Measurements from ENCODE around the gene ZSCAN18. TPM values are rescaled to one million over a fixed set of nuclear protein-coding genes. Genes with fewer than 3 reads are reported as not detected.

Gene ZSCAN18
- total and polyA plus RNA-seq, 2 donors (not counting 1 experiment from before 2014, with no cell fraction given), result 81.0 to 90.5 TPM

DNA sequence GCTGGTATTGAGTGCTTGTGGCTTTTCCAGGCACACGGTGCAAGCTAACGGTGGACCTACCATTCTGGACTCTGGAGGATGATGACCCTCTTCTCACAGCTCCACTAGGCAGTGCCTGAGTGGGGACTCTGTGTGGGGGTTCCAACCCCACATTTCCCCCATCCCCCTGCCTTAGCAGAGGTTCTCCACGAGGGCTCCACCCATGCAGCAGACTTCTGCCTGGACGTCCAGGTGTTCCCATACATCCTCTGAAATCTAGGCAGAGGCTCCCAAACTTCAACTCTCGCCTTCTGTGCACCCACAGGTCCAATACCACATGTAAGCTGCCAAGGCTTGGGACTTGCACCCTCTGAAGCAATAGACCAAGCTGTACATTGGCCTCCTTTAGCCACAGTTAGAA lies 25.3 kb upstream of the ZSCAN18 start:
- H3K27ac ChIP-seq (ENCODE audit: low read length in 2 of 2), result no peak overlapping the region
- no peak for TF ChIP-seq CTCF (IDR thresholded peaks at IDR 0.05)
- Mint-ChIP-seq H3K4me3 (no peak overlapping the region), H3K27ac (no peak overlapping the region), H3K4me1 (no peaks in the 10 kb centered on the region), H3K27me3 (no peaks in the 10 kb centered on the region), H3K9me3 (ENCODE audit: insufficient read depth) (peaks cover 33% of the 10 kb centered on the region)
- H3K27me3 ChIP-seq (replicated peaks in 1 of 4; ENCODE audit: control extremely low read depth in 1 of 4, control insufficient read depth in 3 of 4, insufficient read depth in 4 of 4, low read length in 3 of 4), result peaks cover 0 to 5% (median 0%) of the 10 kb centered on the region in 4 experiments
- intact Hi-C loops (cut with micrococcal nuclease), result no loop called here
- no peak overlapping the region for H3K9ac ChIP-seq (ENCODE audit: low read length)
- DNase-seq (peak; percentile 10), ATAC-seq (ENCODE audit: low read depth) (no peak)
- H3K79me2 ChIP-seq (ENCODE audit: control insufficient read depth, insufficient read depth, low read length), result no peaks in the 10 kb centered on the region
- H3K36me3 ChIP-seq (replicated peaks in 1 of 2; ENCODE audit: control extremely low read depth in 1 of 2, control insufficient read depth in 1 of 2, extremely low read depth in 1 of 2, insufficient read depth in 2 of 2, low read length in 1 of 2), result peaks cover 2 to 5% of the 10 kb centered on the region in 2 experiments
- CTCF ChIA-PET, result no interaction called here
- WGBS (ENCODE audit: insufficient coverage), result 58% methylated on average over 3 of the region's 5 CpGs
- H2AFZ ChIP-seq (ENCODE audit: insufficient read depth, low read depth, low read length, poor library complexity, severe bottlenecking), result no peak overlapping the region
- H3K4me3 ChIP-seq (ENCODE audit: control extremely low read depth in 1 of 5, extremely low read depth in 1 of 5, insufficient read depth in 1 of 5, low read depth in 2 of 5, low read length in 4 of 5), result no peak overlapping the region
- POLR2A ChIA-PET, result no interaction called here
- H3K4me1 ChIP-seq (ENCODE audit: control insufficient read depth in 2 of 2, insufficient read depth in 2 of 2, low read length in 2 of 2), result no peaks in the 10 kb centered on the region
- H3K9me3 ChIP-seq (ENCODE audit: control extremely low read depth in 1 of 3, control insufficient read depth in 2 of 3, insufficient read depth in 1 of 3, low read length in 2 of 3), result peaks cover 8 to 89% (median 84%) of the 10 kb centered on the region in 3 donors
- no peaks in the 10 kb centered on the region for H4K20me1 ChIP-seq (ENCODE audit: control insufficient read depth, insufficient read depth, low read length, poor library complexity, severe bottlenecking)
- H3K4me2 ChIP-seq (replicated peaks; ENCODE audit: low read depth, low read length, poor library complexity, severe bottlenecking), result no peak overlapping the region

- no peaks in the 10 kb centered on the region for H3K4me1 ChIP-seq (ENCODE audit: control insufficient read depth in 2 of 2, insufficient read depth in 2 of 2, low read length in 2 of 2)
- TF ChIP-seq EZH2 (IDR thresholded peaks at IDR 0.05; ENCODE audit: borderline replicate concordance, insufficient read depth, low read depth, low read length, poor library complexity, severe bottlenecking) (no peak), CTCF (IDR thresholded peaks at IDR 0.05) (no peak)
- 81% methylated on average over 3 of the region's 5 CpGs for WGBS (ENCODE audit: insufficient coverage)
- peaks cover 40% of the 10 kb centered on the region for H3K9me3 Mint-ChIP-seq (ENCODE audit: insufficient read depth)
- H3K4me3 ChIP-seq (ENCODE audit: control extremely low read depth in 1 of 5, extremely low read depth in 1 of 5, insufficient read depth in 1 of 5, low read depth in 2 of 5, low read length in 4 of 5), result no peak overlapping the region
- no peak overlapping the region for H2AFZ ChIP-seq (ENCODE audit: insufficient read depth, low read depth, low read length, poor library complexity, severe bottlenecking)
- H3K27me3 ChIP-seq (replicated peaks in 1 of 4; ENCODE audit: control extremely low read depth in 1 of 4, control insufficient read depth in 3 of 4, insufficient read depth in 4 of 4, low read length in 3 of 4), result peaks cover 0 to 20% (median 0%) of the 10 kb centered on the region in 4 experiments
- intact Hi-C loops (cut with micrococcal nuclease), result no loop called here
- no peak overlapping the region for H3K4me3 Mint-ChIP-seq
- no peaks in the 10 kb centered on the region for H3K36me3 ChIP-seq (replicated peaks in 1 of 2; ENCODE audit: control extremely low read depth in 1 of 2, control insufficient read depth in 1 of 2, extremely low read depth in 1 of 2, insufficient read depth in 2 of 2, low read length in 1 of 2)
- H4K20me1 ChIP-seq (ENCODE audit: control insufficient read depth, insufficient read depth, low read length, poor library complexity, severe bottlenecking), result no peaks in the 10 kb centered on the region
- H3K27ac Mint-ChIP-seq, result no peak overlapping the region
- POLR2A ChIA-PET, result no interaction called here
- no peaks in the 10 kb centered on the region for H3K79me2 ChIP-seq (ENCODE audit: control insufficient read depth, insufficient read depth, low read length)
- H3K4me2 ChIP-seq (replicated peaks; ENCODE audit: low read depth, low read length, poor library complexity, severe bottlenecking), result no peak overlapping the region
- CTCF ChIA-PET, result interaction anchor here (0.7 kb wide), 1 partner anchor 1680 kb away, joined by 3 read pairs; no protein-coding TSS in a partner anchor
- no peak for DNase-seq
- no peak overlapping the region for H3K9ac ChIP-seq (ENCODE audit: low read length)
- H3K9me3 ChIP-seq (ENCODE audit: control extremely low read depth in 1 of 3, control insufficient read depth in 2 of 3, insufficient read depth in 1 of 3, low read length in 2 of 3), result peaks cover 5 to 74% (median 70%) of the 10 kb centered on the region in 3 donors
- H3K27ac ChIP-seq (ENCODE audit: low read length in 2 of 2), result no peak overlapping the region
- no peak for ATAC-seq (ENCODE audit: low read depth)
- peaks cover 11% of the 10 kb centered on the region for H3K27me3 Mint-ChIP-seq
- H3K4me1 Mint-ChIP-seq, result no peaks in the 10 kb centered on the region
These were observed 21.1 kb upstream of the ZSCAN18 start for GRCh38 chr19:58118979-58119733.
